NAMALWA (cell line): ENCODE results near the gene DNAJC18.

ENCODE experiments used
- DNase-seq: peaks from one replicate; pipeline ENCODE4 v3.0.0-alpha.2; 2015; ENCODE audit warnings: low spot score

The DNAJC18 gene

DNA sequence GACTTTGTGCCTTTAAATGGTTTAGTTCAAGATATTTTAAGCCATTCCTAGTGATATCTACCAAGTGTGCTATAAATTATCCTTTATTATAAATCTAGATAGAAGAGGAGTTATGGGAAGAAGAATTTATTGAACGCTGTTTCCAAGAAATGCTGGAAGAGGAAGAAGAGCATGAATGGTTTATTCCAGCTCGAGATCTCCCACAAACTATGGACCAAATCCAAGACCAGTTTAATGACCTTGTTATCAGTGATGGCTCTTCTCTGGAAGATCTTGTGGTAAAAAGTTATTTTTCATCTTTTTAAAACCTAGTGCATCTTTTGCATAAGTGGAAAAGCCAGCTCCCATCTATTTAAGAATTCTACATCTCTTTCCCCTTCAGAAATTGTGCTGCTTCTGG, 74.9 kb downstream of the DNAJC18 start:
- no peak for DNase-seq

DNA sequence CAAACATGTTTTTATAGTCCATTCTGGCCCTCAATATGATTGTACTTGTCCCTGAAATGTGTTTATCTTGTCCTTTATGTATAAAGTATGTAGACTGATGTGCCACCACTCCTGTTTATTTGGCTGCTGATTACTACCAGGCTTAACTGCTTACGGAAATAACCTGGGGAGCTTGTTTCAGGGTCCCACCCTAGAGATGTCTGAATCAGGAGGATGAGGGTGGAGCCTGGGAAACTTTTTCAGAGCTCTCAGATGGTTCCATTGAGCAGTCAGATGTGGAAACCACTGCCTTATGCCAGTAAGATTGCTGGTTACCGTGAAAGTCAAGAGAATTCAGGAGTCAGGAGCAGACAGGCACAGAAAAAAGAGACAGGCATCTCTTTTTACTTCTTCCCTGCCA, 75.4 kb downstream of the DNAJC18 start:
- DNase-seq = no peak

DNA sequence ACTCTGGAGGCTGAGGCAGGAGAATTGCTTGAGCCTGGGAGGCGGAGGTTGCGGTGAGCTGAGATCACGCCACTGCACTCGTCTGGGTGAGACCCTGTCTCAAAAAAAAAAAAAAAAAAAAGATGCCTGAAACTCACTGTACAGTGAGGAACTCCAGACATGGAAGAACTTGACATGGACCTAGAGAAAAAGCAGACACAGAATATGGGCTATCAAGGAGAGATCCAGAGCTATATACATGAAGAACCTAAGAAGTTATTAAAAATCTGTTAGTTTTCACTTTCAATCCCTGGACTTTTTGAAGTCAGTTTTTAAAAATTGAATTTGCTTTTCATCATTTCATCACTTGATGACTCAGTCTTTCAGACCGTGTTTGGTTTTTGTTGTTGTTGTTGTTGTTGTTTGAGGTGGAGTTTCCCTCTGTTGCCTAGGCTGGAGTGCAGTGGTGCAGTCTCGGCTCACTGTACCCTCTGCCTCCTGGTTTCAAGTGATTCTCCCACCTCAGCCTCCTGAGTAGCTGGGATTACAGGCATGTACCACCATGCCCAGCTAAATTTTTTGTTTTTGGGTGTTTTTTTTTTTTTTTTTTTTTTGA, 77.4 kb downstream of the DNAJC18 start:
- no peak for DNase-seq

DNA sequence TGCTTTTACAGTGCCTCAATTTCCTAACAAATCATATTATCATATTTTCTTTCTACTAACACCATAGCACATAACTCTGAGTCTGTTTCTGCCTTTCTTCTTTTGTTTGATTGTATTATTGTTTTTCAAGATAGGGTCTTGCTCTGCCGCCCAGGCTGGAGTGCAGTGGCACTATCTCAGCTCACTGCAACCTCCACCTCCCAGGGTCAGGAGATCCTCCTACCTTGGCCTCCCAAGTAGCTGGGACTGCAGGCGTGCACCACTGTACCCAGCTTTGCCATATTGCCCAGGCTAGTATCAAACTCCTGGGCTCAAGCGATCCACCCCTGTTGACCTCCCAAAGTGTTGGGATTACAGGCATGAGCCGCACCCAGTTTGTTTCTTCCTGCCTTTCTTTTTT, 78.9 kb downstream of the DNAJC18 start:
- DNase-seq = no peak
